Measurements from ENCODE around the gene PKD1L1.

DNA sequence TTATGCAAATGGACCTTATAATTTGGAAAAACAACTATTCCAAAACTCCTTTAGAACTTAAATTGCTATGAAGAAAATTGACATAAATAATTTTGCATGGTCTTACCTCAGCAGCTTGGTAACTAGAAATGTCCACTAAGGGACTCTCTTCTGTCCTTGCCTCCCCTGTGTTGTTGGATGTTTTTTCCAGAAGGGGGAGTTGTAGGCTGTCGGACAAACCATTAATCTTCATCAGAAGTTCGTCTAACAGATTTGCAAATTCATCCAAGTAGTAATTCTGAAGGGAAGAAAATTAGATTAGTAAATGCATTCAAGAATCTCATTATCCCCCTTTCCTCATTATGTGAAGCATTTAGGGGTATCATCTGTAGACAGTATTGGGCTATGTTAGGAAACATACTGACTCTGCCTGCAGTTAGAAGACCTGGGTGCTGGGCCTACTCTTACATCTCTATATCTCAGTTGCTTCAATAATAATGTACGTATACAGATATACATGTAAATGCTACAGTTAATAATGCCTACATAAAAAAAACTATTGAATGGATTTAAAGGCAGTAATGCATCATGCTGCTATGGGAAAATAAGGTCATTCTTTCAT, 155.6 kb downstream of the PKD1L1 start:
- TF ChIP-seq, protein P1, sequence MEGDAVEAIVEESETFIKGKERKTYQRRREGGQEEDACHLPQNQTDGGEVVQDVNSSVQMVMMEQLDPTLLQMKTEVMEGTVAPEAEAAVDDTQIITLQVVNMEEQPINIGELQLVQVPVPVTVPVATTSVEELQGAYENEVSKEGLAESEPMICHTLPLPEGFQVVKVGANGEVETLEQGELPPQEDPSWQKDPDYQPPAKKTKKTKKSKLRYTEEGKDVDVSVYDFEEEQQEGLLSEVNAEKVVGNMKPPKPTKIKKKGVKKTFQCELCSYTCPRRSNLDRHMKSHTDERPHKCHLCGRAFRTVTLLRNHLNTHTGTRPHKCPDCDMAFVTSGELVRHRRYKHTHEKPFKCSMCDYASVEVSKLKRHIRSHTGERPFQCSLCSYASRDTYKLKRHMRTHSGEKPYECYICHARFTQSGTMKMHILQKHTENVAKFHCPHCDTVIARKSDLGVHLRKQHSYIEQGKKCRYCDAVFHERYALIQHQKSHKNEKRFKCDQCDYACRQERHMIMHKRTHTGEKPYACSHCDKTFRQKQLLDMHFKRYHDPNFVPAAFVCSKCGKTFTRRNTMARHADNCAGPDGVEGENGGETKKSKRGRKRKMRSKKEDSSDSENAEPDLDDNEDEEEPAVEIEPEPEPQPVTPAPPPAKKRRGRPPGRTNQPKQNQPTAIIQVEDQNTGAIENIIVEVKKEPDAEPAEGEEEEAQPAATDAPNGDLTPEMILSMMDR (tag by site-specific recombination; IDR thresholded peaks at IDR 0.05) = no peak
- no peak for TF ChIP-seq ZNF416 (tag by site-specific recombination; IDR thresholded peaks at IDR 0.05)
- TF ChIP-seq ZNF24 (tag by site-specific recombination; IDR thresholded peaks at IDR 0.05) = no peak
- no peak for TF ChIP-seq ZBTB48 (tag by site-specific recombination; IDR thresholded peaks at IDR 0.05)
- no peak for TF ChIP-seq ZNF747 (tag by site-specific recombination; IDR thresholded peaks at IDR 0.05)
- TF ChIP-seq ZFP3 (tag by site-specific recombination; IDR thresholded peaks at IDR 0.05; ENCODE audit: low read depth) = no peak
- TF ChIP-seq BCL11B (tag by site-specific recombination; IDR thresholded peaks at IDR 0.05; ENCODE audit: low read depth) = no peak
- no peak for TF ChIP-seq SALL2 (tag by site-specific recombination; IDR thresholded peaks at IDR 0.05; ENCODE audit: borderline replicate concordance)
- no peak for TF ChIP-seq ZNF785 (tag by site-specific recombination; IDR thresholded peaks at IDR 0.05)

Data from HEK293 (cell line).